Amygdala (tissue), 56 donors: ENCODE measurements around the gene PTPRD.

Source experiments
- DNase-seq, 56 donors: peaks; one replicate each; lab custom pipeline; 2025; lab: John Stamatoyannopoulos, UW

The PTPRD gene

DNA sequence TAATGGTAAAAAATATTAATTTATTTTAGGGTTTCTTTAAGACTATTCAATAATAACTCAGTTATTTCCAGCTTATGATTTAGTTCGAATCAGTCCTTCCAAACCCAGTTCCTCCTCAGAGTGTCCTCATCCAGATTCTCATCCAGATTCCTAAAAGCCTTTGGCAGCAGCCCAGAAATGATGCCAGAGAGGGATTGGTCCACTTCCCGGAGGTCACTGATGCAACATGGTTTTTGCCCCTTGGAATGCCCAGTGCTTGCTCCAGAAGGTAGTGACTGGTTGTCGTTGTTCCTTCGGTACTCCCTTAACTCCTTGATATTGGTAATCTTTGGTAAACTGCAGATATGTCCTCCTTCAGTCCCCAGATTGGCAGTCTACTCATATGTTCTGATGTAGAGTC lies 2320.1 kb downstream of the PTPRD start:
- DNase-seq, result no peak

DNA sequence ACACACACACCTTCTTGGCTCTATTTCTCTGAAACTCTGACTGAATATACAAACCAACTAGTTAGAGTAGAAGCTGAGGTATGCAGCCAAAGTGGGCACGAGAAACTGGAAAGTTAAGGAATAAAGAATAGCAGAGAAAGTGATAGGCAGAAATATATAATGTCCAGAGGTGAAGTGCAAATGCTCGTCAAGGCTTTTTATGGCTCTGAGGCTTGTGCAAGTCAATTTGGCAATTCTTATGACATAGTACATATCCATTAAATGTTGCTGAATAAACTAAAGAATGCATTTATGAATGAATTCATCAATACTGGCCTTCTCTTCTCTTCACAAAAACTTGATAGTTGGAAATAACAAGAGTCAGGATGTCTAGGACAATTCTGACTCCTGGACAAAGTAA lies 2323.1 kb downstream of the PTPRD start:
- DNase-seq, result no peak

DNA sequence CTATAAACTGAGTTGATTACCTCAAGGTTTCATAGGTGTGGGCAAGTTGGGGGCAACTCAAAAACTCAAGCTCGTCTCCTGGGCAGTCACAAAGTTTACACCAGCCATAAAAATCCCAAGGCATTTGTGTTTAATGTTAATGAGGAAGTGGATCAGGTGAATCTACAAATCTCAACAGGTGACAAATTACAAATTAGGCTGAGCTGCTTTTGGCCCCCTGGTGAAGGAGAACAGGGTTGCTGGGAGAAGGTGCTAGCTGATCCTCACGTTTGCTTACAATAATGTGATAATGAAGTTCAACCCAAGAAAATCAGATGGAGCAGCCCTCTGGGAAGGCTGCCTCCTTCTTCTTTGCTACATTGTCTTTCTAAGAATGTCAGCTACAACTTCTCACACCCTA lies 2324.8 kb downstream of the PTPRD start:
- DNase-seq, result no peak

DNA sequence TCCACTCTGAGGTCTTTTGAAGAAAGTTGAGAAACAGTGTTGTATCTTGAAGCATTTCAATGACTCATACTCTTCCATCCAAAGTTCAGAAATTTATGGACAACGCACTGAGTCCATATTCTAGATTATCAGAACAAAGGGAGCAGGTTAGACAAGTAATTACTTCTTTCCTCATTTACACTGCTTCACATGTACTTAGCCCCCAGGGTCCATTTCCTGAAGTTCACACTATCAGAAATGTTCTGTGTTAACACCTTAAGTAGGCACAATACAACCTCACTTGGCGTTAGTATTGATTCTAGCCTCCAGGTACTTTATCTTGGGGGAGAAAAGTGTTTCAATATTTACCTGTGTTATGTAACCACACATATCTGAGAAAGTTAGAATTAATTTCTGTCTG lies 2325.3 kb downstream of the PTPRD start:
- DNase-seq, result no peak

DNA sequence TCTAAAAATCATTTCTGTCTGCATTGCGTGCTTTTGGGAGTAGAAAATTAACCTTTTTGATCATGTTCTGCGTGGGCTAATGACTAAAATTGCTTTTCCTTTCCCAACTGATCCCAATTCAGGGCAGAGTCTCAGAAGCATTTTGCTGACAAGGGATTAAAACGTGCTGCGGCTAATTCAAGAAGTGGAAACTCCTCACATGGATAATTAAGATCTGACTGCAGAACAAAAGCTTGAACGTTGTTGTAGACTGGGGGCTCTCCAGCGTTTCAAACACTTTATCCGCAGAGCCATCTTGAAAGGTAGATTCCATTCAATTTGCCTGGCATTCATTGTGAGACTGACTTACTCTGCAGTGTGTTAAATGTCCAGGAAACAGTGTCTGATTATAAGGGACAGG lies 2327.9 kb downstream of the PTPRD start:
- no peak for DNase-seq

DNA sequence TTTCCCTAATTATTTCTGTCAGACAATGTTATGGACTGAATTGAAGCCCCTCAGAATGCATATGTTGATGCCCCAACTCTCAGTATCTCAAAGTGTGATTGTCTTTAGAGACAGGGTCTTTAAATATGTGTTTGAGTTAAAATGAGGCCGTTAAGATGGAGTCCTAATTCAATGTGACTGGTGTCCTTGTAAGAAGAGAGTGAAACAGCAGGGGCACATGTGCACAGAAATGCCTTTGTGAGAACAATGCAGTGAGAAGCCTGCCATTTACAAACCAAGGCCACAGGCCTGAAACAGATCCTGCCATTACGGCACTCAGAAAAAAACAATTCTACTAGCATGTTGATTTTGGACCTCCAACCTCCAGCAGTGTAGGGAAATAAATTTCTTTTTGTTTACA lies 2330.3 kb downstream of the PTPRD start:
- DNase-seq, result no peak

DNA sequence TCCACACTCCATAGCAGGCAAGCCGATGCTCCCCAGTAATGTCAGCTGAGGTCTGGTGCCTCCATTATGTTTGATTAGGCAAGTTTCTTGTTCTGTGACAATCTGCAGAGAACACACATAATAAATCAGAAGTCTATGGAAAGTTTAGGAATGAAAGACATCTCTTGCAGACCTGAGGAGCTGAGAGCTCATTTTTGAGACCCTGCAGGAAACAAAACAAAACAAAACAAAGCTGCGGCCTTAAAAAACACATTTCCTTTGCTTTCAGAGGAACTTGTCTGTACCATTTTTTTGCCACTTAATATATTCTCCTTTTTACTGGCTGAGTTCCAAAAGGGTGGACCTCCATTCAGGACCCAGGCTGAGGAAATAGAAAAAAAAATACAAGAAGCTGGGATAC lies 2332.0 kb downstream of the PTPRD start:
- no peak for DNase-seq

DNA sequence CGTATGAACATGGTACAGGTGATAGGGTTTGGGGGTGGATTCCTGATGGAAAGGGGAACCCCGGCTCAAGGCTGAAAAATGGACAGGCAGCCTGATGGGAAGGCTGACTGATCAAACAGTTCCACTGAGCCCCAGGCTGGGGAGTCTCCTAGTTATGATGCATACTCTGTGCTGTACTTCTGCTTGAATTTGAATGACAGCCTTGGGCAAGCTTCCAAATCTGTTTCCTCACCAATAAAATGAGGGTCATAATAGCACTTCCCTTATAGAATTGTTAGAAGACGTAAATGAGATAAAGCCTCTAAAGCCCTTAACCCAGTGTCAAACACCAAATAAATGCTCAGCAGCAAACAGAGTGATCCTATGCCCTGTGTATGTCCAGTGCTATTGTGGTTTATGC lies 2334.8 kb downstream of the PTPRD start:
- DNase-seq, result no peak

DNA sequence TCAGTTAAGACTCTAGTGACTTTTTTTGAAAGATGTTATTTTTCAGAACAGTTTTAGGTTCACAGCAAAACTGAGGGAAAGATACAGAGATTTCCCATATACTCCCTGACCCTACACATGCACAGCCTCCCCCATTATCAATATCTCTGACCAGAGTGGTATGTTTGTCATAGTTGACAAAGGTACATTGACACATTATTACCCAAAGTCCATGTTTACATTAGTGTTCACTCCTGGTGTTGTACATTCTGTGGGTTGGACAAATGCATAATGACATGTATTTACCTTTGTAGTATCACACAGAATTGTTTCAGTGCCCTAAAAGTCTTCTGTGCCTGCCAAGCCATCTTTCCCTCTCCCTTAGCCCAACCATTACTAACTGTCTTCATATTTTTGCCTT lies 2342.6 kb downstream of the PTPRD start:
- DNase-seq, result no peak

DNA sequence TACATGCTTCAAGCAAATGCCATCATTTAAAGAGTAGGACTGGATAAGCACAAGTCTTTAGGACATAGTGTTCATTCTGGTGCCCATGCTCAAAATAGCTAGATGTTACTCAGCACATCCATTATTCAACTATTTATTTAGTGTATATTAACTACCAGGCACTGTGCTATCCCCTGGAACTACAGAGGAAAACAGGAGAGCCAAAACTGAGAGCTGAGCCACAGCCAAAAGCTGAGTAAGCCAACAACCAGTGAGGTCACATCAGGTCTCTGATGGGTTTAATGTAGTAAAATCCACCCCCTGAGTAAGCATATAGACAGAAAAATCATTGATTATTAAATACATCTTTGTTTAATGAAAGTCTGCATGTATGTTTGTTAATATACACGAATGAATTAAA lies 2343.9 kb downstream of the PTPRD start:
- no peak for DNase-seq

DNA sequence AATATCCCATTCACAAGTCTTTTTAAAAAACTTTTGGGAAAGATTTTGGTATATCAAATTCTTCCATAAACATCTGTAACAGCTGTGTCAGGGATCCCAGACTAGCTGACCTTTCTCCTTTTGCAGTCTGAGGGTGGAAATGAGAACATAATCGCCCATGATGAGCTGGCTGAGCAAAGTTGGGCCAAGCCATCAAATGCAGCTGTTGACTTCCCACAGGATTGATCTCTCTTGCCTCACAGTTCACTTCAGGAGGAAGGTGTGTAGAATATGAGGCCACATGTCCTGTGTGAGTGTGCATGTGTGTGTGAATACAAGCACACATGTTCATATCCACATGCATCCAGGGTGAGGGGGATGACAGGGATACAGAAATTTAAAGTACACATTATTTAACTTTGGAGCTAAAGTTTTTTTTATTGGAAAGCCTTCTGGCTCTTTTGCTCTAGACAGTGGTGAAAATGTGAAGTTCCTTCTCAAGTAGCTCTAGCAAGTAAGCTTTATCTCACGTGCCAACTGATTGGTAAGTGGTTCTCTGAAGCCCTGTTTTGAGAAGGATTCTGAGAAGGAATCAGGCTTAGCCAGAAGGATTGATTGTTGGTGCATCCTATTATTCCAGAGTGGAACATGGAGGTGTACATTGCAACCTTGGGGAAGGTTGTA lies 2344.5 kb downstream of the PTPRD start:
- DNase-seq, result no peak

DNA sequence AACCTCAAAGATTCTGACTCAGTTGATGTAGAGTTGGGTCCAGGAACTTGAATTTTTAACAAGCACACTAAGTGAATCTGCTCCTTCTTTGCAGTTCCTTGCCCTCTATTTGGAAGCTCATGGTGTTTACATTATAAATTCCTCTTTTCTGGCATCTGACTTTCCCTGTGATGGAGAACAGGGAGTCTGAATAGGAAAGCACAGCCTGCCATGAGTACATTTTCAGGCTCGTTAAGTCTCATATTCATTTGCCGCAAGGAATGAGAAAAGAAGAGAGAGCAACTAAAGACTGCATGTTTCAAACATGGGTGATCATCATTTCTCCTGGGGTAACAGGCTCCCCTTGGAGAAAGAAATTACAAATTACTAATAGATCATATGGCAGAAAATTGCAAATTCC lies 2345.2 kb downstream of the PTPRD start:
- DNase-seq, result no peak

DNA sequence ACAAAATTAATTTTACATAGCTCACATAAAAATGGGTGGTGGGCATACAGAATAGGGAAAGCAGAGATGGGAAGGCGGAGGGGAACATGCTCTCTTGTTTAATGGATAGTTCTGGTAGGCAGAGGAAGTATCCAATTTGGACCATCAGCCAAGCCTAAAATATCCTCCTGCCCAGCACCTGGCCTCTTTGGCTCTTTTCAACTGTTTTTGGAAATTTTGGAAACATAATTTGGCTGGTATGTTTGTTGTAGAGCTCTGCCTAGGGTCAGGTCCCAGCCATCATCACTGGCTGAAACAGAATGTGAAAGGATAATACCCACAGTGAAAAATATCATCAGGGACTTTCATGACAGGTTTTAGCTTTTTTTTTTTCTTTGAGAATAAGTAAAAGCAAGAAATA lies 2345.9 kb downstream of the PTPRD start:
- no peak for DNase-seq

DNA sequence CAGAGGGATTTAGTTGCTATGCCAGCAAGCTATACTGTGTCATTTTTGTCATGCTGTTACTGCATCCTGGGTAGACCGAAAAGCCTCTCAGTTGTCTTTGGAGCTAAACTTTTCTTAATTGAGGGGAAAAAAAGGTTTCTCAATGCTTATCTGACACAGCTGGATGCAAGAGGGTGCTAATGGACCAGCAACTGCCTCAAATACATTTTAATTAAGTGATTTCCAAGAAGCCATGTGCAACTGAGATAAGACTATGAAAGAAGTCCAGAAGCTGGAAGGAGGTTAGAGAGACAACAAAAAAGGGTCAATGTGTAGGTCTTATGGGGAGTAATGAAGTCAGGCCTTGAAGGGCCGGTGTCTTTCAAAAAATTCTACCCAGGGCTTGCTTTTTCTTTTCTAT lies 2347.5 kb downstream of the PTPRD start:
- no peak for DNase-seq
